ENCODE measurements around the gene DES. TPM values are rescaled to one million over a fixed set of nuclear protein-coding genes. Genes with fewer than 3 reads are reported as not detected.

Gene DES
- total and polyA plus RNA-seq, 2 experiments from 2014 or later, result 1.3 to 2.0 TPM

DNA sequence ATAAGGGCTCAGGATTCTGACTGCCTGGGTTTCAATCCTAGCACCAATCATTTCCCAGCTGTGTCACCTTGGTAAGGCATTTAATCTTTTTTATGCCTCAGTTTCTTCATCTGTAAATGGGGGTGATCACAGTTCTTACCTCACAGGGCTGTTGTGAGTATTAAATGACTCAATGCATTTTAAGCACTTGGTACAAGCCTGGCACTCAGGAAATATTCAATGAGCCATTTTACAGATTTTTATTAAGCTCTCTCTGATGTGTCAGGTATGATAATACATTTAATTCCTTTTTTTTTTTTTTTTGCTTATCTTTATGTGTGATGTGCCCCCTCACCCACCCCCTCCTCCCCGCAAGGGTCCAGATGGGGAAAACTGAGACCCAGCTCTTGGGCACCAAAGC, 28.5 kb downstream of the DES start (continued):
- TF ChIP-seq, protein P1, sequence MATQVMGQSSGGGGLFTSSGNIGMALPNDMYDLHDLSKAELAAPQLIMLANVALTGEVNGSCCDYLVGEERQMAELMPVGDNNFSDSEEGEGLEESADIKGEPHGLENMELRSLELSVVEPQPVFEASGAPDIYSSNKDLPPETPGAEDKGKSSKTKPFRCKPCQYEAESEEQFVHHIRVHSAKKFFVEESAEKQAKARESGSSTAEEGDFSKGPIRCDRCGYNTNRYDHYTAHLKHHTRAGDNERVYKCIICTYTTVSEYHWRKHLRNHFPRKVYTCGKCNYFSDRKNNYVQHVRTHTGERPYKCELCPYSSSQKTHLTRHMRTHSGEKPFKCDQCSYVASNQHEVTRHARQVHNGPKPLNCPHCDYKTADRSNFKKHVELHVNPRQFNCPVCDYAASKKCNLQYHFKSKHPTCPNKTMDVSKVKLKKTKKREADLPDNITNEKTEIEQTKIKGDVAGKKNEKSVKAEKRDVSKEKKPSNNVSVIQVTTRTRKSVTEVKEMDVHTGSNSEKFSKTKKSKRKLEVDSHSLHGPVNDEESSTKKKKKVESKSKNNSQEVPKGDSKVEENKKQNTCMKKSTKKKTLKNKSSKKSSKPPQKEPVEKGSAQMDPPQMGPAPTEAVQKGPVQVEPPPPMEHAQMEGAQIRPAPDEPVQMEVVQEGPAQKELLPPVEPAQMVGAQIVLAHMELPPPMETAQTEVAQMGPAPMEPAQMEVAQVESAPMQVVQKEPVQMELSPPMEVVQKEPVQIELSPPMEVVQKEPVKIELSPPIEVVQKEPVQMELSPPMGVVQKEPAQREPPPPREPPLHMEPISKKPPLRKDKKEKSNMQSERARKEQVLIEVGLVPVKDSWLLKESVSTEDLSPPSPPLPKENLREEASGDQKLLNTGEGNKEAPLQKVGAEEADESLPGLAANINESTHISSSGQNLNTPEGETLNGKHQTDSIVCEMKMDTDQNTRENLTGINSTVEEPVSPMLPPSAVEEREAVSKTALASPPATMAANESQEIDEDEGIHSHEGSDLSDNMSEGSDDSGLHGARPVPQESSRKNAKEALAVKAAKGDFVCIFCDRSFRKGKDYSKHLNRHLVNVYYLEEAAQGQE (IDR thresholded peaks at IDR 0.05; ENCODE audit: unreplicated experiment), result no peak
- no peak for TF ChIP-seq NANOG (IDR thresholded peaks at IDR 0.05; ENCODE audit: borderline replicate concordance)

DNA sequence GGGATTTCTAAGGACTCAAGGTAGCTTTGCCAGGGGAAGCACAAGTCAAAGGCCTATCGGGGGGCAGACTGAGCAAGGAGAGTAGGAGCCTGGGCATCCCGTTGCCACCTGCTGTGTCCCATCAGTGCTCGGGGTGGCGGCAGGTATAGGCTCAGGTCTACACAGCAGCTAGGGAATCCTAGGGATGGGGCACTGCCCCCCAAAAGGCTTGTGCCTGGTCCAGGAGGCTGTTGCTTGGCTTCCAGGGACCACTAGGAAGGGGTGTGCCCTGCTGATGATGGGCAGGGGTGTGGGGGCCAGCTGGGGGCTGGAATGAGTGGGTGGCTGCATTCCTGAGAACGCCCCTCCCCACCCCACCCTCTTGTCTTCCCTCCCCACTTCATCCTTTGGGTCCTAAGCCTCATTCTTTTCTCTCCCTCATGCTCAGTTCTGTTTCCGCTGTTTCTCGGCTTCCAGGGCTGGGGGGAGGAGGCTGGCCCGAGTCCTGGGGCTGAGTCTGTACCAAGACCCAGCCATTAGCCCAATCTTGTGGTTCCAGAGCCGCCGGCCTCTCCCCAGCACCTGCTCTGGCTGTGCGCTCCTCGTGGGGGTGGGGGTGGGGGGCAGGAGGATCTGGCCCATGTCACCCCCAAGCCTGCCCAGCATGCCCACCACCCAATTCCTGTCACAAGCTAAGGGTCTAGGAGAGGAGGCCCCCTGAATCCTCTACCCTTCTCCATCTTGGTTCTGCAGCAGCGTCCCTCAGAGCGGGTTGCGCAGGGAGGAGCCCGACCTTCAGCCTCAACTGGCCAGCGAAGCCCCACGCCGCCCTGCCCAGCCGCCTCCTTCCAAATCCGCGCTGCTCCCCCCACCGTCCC, 29.3 kb downstream of the DES start:
- H3K9me2 ChIP-seq (ENCODE audit: insufficient read depth), result no peaks in the 10 kb centered on the region
- Mint-ChIP-seq H3K9me3 (no peaks in the 10 kb centered on the region), H3K27me3 (ENCODE audit: insufficient read depth, low read depth, poor library complexity) (peaks cover 45% of the 10 kb centered on the region), H3K27ac (no peak overlapping the region), H3K4me1 (peaks cover 34% of the 10 kb centered on the region), H3K36me3 (ENCODE audit: low read depth) (peaks cover 5% of the 10 kb centered on the region; the same call in 2 of the 3 replicates), H3K4me3 (no peak overlapping the region)
- H2AFZ ChIP-seq, result 0 out of 2 replicates have a peak overlapping the region, but pooled peaks have one; percentile 23
- no peak overlapping the region for H3K27ac ChIP-seq (ENCODE audit: low read depth)
- peak; percentile 5 for ATAC-seq
- H3K4me2 ChIP-seq, result peak overlapping the region; percentile 85
- 0 out of 2 replicates have a peak, but pooled peaks cover 4% of the 10 kb centered on the region for H3F3A ChIP-seq (replicated peaks; ENCODE audit: low read depth)
- DNase-seq (ENCODE audit: low spot score), result peak; percentile 34
- peak overlapping the region; percentile 56 for H3K4me3 ChIP-seq
- H4K20me1 ChIP-seq (replicated peaks; ENCODE audit: insufficient read depth), result no peaks in the 10 kb centered on the region; the same call in 1 of the 2 replicates
- no peaks in the 10 kb centered on the region for H3K79me2 ChIP-seq (replicated peaks; ENCODE audit: insufficient read depth)
- H3K4me1 ChIP-seq (ENCODE audit: insufficient read depth), result peaks cover 28% of the 10 kb centered on the region
- H3K27me3 ChIP-seq (ENCODE audit: insufficient read depth), result peaks cover 39% of the 10 kb centered on the region
- no peaks in the 10 kb centered on the region for H3K36me3 ChIP-seq (ENCODE audit: insufficient read depth)
- TF ChIP-seq, protein P2, sequence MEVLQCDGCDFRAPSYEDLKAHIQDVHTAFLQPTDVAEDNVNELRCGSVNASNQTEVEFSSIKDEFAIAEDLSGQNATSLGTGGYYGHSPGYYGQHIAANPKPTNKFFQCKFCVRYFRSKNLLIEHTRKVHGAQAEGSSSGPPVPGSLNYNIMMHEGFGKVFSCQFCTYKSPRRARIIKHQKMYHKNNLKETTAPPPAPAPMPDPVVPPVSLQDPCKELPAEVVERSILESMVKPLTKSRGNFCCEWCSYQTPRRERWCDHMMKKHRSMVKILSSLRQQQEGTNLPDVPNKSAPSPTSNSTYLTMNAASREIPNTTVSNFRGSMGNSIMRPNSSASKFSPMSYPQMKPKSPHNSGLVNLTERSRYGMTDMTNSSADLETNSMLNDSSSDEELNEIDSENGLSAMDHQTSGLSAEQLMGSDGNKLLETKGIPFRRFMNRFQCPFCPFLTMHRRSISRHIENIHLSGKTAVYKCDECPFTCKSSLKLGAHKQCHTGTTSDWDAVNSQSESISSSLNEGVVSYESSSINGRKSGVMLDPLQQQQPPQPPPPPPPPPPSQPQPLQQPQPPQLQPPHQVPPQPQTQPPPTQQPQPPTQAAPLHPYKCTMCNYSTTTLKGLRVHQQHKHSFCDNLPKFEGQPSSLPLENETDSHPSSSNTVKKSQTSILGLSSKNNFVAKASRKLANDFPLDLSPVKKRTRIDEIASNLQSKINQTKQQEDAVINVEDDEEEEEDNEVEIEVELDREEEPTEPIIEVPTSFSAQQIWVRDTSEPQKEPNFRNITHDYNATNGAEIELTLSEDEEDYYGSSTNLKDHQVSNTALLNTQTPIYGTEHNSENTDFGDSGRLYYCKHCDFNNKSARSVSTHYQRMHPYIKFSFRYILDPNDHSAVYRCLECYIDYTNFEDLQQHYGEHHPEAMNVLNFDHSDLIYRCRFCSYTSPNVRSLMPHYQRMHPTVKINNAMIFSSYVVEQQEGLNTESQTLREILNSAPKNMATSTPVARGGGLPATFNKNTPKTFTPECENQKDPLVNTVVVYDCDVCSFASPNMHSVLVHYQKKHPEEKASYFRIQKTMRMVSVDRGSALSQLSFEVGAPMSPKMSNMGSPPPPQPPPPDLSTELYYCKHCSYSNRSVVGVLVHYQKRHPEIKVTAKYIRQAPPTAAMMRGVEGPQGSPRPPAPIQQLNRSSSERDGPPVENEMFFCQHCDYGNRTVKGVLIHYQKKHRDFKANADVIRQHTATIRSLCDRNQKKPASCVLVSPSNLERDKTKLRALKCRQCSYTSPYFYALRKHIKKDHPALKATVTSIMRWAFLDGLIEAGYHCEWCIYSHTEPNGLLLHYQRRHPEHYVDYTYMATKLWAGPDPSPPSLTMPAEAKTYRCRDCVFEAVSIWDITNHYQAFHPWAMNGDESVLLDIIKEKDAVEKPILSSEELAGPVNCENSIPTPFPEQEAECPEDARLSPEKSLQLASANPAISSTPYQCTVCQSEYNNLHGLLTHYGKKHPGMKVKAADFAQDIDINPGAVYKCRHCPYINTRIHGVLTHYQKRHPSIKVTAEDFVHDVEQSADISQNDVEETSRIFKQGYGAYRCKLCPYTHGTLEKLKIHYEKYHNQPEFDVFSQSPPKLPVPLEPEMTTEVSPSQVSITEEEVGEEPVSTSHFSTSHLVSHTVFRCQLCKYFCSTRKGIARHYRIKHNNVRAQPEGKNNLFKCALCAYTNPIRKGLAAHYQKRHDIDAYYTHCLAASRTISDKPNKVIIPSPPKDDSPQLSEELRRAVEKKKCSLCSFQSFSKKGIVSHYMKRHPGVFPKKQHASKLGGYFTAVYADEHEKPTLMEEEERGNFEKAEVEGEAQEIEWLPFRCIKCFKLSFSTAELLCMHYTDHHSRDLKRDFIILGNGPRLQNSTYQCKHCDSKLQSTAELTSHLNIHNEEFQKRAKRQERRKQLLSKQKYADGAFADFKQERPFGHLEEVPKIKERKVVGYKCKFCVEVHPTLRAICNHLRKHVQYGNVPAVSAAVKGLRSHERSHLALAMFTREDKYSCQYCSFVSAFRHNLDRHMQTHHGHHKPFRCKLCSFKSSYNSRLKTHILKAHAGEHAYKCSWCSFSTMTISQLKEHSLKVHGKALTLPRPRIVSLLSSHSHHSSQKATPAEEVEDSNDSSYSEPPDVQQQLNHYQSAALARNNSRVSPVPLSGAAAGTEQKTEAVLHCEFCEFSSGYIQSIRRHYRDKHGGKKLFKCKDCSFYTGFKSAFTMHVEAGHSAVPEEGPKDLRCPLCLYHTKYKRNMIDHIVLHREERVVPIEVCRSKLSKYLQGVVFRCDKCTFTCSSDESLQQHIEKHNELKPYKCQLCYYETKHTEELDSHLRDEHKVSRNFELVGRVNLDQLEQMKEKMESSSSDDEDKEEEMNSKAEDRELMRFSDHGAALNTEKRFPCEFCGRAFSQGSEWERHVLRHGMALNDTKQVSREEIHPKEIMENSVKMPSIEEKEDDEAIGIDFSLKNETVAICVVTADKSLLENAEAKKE (CRISPR knock-in tag; IDR thresholded peaks at IDR 0.05), result no peak
- TF ChIP-seq EZH2phosphoT487 (IDR thresholded peaks at IDR 0.05; ENCODE audit: unreplicated experiment) (no peak), CREB1 (CRISPR knock-in tag; IDR thresholded peaks at IDR 0.05; ENCODE audit: low read depth) (no peak), ZNF331 (CRISPR knock-in tag; IDR thresholded peaks at IDR 0.05; ENCODE audit: low read depth) (no peak), STAT1 (IDR thresholded peaks at IDR 0.05; ENCODE audit: unreplicated experiment) (no peak), NANOG (IDR thresholded peaks at IDR 0.05; ENCODE audit: borderline replicate concordance) (no peak), ZNF114 (CRISPR knock-in tag; IDR thresholded peaks at IDR 0.05) (no peak), POLR2AphosphoS5 (IDR thresholded peaks at IDR 0.05; ENCODE audit: low read depth) (no peak)
- TF ChIP-seq, protein P3, sequence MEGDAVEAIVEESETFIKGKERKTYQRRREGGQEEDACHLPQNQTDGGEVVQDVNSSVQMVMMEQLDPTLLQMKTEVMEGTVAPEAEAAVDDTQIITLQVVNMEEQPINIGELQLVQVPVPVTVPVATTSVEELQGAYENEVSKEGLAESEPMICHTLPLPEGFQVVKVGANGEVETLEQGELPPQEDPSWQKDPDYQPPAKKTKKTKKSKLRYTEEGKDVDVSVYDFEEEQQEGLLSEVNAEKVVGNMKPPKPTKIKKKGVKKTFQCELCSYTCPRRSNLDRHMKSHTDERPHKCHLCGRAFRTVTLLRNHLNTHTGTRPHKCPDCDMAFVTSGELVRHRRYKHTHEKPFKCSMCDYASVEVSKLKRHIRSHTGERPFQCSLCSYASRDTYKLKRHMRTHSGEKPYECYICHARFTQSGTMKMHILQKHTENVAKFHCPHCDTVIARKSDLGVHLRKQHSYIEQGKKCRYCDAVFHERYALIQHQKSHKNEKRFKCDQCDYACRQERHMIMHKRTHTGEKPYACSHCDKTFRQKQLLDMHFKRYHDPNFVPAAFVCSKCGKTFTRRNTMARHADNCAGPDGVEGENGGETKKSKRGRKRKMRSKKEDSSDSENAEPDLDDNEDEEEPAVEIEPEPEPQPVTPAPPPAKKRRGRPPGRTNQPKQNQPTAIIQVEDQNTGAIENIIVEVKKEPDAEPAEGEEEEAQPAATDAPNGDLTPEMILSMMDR (conservative IDR thresholded peaks at IDR 0.05; ENCODE audit: low read depth in 2 of 2), result no peak
